Adipocyte (in vitro differentiated cells): Measurements from ENCODE around the gene MAST4.

Source experiments
- DNase-seq: peaks from one replicate; pipeline ENCODE4 v3.0.0-alpha.2; 2015; ENCODE audit warnings: low read depth
- H3K27me3 ChIP-seq: replicated peaks from 2 replicates; pipeline ENCODE4 v1.7.0; 2013; ENCODE audit warnings: mild to moderate bottlenecking, low read length, moderate library complexity; ENCODE audit not compliant: control insufficient read depth, insufficient read depth
- H3K36me3 ChIP-seq: 2 replicates; pipeline ENCODE4 v1.7.0; 2013; ENCODE audit warnings: low read length, mild to moderate bottlenecking, moderate library complexity; ENCODE audit not compliant: control insufficient read depth, insufficient read depth, severe bottlenecking
- H3K4me1 ChIP-seq: 2 replicates; pipeline ENCODE4 v1.7.0; 2013; ENCODE audit warnings: mild to moderate bottlenecking, low read length, moderate library complexity; ENCODE audit not compliant: control insufficient read depth, insufficient read depth
- H3K4me3 ChIP-seq: 2 replicates; pipeline ENCODE4 v1.7.0; 2013; ENCODE audit warnings: mild to moderate bottlenecking, low read length, moderate library complexity
- H3K9ac ChIP-seq: 2 replicates; pipeline ENCODE4 v1.7.0; 2013; ENCODE audit warnings: mild to moderate bottlenecking, low read length, moderate library complexity
- H3K9me3 ChIP-seq: 2 replicates; pipeline ENCODE4 v1.7.0; 2013; ENCODE audit warnings: mild to moderate bottlenecking, low read length, moderate library complexity; ENCODE audit not compliant: control insufficient read depth

MAST4 gene

DNA sequence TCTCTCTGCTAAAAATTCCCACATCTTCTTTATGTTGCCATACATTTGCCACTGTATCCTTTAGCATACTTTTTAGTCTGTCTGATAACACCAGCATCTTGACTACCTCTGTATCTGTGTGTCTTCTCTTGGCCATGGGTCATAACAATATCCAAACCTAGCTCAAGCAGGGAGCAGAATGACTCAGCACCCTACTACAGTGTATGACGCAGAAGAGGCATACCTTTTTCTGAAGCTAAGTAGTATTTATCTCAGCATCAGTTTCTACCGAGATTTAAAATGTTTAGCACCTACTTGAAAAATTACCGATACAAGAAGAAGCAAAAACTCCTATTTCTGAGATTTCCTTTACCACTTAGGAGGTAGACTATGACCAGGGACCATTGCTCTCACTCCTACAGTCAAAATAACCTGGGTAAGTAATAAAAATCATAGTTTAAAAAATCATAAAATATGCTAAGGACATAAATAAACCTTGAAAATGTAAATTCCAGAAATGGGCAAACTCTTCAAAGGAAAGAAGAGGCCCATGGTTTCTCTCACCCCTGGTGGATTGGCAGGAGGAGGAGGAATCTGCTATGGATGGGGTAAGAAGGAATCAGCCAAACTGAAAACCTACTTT lies 286.5 kb downstream of the MAST4 start:
- no peaks in the 10 kb centered on the region for H3K36me3 ChIP-seq
- H3K4me1 ChIP-seq, result peaks cover 11% of the 10 kb centered on the region
- H3K4me3 ChIP-seq, result no peak overlapping the region
- DNase-seq, result no peak
- H3K9me3 ChIP-seq, result no peaks in the 10 kb centered on the region
- no peak overlapping the region for H3K9ac ChIP-seq
- H3K27me3 ChIP-seq, result no peaks in the 10 kb centered on the region

DNA sequence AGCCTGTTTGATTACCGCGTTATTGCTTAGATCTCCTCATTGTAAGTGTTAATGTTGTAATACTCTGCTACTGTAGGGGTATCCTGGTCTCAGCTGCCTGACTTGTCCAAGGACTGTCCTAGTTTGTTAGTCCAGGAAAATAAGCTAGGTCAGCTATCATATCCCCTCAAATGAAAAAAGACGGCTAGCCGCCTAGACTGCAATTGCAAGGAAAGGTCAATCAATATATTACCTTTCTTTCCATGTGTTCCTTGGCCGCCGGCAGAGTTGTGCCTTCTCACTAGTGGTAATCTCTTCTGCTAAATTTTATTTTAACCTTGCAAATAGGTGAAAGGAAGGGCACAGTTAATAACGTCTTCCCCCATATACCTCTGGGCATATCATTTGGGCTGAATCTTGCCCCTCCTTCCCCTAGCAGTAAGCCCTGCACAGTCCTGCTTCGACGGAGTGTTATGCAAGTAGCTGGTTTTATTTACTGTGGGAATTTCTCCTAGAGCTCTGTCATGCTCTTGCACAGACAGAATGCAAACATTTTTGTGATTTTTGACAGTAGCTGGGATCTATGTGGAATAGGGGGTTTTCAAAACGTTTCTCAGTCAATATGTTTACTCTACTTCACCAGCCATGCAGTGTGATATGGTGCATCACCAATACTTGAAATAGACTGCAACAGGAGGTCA lies 288.5 kb downstream of the MAST4 start:
- Histone ChIP-seq H3K36me3 (no peaks in the 10 kb centered on the region), H3K27me3 (no peaks in the 10 kb centered on the region), H3K9ac (no peak overlapping the region), H3K4me3 (no peak overlapping the region), H3K4me1 (peaks cover 14% of the 10 kb centered on the region), H3K9me3 (no peaks in the 10 kb centered on the region)
- DNase-seq, result peak; percentile 13

DNA sequence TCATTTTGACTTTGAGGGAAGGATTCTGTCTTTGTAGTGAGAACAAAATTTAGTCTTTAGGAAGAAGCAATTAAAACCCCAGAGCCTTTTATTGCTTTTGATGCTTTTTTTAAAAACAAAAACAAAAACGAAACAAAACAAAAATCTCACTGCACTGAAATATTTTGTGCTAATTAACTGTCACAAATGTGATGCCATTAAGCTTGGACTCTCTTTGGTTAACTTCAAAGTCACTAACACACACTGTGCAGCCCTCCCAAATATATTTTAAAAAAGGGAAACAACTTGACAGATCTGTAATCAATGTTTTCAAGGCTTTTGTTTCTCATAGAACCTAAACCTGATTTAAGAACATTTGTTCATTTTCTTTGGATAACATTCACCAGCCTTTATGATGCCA lies 290.7 kb downstream of the MAST4 start:
- Histone ChIP-seq H3K9ac (no peak overlapping the region), H3K36me3 (no peaks in the 10 kb centered on the region), H3K27me3 (no peaks in the 10 kb centered on the region), H3K9me3 (no peaks in the 10 kb centered on the region), H3K4me1 (peaks cover 14% of the 10 kb centered on the region), H3K4me3 (no peak overlapping the region)
- DNase-seq, result no peak

DNA sequence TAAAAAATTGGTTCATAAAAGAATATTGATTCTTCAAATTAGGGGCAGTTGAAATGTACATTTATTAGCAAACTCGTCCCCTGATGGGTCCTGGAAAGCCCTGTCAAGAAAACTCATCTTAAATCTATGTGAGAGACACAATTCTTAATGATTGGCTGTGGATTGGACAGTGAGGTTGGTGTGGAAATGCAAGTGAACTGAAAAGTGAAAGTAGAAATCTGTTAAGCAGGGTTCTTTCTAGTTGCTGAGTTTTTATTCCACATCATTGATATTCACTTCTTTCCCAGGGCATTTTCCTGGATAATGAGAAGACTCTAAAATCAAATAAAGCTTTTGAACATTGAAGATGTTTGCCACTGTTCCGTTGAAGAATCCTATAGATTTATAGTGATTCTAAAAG lies 292.4 kb downstream of the MAST4 start:
- peaks cover 15% of the 10 kb centered on the region for H3K4me1 ChIP-seq
- no peaks in the 10 kb centered on the region for H3K36me3 ChIP-seq
- no peaks in the 10 kb centered on the region for H3K27me3 ChIP-seq
- no peak overlapping the region for H3K9ac ChIP-seq
- no peak overlapping the region for H3K4me3 ChIP-seq
- no peaks in the 10 kb centered on the region for H3K9me3 ChIP-seq
- no peak for DNase-seq

DNA sequence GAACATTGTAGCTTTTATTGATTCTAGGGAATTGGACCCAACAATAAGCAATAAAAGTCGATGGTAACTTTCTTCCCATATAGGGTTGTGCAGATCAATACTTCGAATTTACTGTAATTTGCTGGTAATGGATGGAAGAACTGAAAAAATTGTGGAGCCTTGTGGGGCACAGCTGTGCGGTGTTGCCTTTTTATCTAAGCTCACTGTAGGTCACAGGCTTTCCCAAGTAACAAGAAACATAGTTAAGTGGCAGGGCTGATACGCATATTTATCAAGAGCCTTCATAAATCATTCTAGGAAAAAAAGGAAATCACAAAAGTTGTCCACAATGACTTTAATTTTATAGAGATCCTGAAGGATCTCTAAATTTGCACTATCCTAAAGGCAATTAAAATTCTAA lies 292.9 kb downstream of the MAST4 start:
- Histone ChIP-seq H3K4me1 (peaks cover 15% of the 10 kb centered on the region), H3K9ac (no peak overlapping the region), H3K27me3 (no peaks in the 10 kb centered on the region), H3K9me3 (no peaks in the 10 kb centered on the region), H3K4me3 (no peak overlapping the region), H3K36me3 (no peaks in the 10 kb centered on the region)
- no peak for DNase-seq

DNA sequence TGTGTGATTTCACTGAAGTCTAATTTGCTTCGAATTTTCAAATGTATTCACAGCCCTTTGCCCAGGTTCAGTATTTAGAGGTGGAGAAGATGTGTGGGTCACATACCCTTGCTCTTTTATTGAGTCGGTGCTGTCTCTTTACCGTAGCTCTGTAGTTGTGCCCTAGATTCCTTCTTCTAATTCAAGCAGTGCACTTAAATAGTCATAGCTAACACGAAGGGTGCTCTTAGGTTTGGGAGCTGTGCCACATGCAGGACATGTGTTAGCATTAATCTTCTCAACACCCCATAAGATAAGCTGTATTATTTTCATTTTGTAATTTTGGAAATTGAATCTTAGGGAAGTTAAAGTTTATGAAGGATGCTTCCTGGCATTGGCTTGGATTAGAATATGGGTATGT lies 293.3 kb downstream of the MAST4 start:
- Histone ChIP-seq H3K36me3 (no peaks in the 10 kb centered on the region), H3K9me3 (no peaks in the 10 kb centered on the region), H3K9ac (no peak overlapping the region), H3K4me3 (no peak overlapping the region), H3K4me1 (peaks cover 20% of the 10 kb centered on the region), H3K27me3 (no peaks in the 10 kb centered on the region)
- DNase-seq, result no peak

DNA sequence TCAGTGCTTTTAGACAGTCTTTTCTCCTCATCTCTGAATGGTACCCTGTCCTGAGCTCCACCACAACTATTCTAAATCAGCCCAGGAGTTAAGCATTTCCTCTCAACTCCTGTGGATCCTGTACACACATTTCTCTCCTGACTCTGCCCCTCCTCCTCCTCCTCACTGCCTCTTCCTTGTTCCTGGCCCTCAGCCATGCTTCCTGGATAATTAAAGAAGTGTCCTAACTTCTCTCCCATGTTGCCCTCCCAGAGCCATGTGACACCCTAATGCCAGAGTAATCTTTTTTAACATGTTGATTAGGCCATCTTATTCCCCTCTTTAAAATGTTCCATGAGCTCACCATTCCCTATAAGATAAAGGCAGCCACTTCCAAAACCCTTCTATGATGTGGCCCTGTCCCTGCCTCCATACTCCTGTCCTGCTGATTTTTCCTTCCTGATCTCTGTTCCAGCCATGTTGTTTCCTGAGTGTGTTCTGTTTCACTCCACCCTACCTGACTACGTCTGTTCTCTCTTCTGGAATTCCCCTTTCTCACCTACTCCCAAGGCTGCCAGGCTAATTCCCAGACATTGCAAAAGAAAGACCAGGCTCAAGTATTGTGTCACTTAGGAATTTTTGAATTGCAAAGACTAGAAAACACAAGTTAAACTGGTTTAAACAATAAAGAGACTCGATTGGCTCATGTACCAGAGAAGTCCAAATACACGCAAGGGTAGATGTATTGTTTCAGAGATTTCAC lies 295.2 kb downstream of the MAST4 start:
- no peaks in the 10 kb centered on the region for H3K9me3 ChIP-seq
- no peak overlapping the region for H3K9ac ChIP-seq
- no peak overlapping the region for H3K4me3 ChIP-seq
- no peak for DNase-seq
- H3K36me3 ChIP-seq, result no peaks in the 10 kb centered on the region
- peaks cover 23% of the 10 kb centered on the region for H3K4me1 ChIP-seq
- no peaks in the 10 kb centered on the region for H3K27me3 ChIP-seq

DNA sequence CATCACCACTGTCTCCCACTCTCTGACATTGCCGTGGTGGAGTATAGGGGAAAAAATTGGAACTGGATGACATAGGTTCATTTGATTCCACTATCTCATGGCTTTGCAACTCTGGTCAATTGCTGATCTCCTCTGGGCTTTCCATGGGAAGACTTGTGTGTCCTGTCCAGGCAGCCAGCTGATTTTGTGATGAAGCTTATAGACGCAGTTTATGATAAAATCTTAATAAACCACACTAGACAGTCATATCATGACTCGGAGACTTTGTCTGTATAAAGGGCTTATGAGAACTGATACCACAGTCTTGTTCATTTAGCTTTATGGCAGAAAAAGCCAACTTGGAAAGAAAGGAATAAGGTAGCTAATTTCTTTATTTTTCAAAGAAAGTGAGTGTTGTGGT lies 296.5 kb downstream of the MAST4 start:
- no peak for DNase-seq
- no peaks in the 10 kb centered on the region for H3K27me3 ChIP-seq
- peaks cover 23% of the 10 kb centered on the region for H3K4me1 ChIP-seq
- H3K4me3 ChIP-seq, result no peak overlapping the region
- H3K9me3 ChIP-seq, result no peaks in the 10 kb centered on the region
- no peak overlapping the region for H3K9ac ChIP-seq
- no peaks in the 10 kb centered on the region for H3K36me3 ChIP-seq

DNA sequence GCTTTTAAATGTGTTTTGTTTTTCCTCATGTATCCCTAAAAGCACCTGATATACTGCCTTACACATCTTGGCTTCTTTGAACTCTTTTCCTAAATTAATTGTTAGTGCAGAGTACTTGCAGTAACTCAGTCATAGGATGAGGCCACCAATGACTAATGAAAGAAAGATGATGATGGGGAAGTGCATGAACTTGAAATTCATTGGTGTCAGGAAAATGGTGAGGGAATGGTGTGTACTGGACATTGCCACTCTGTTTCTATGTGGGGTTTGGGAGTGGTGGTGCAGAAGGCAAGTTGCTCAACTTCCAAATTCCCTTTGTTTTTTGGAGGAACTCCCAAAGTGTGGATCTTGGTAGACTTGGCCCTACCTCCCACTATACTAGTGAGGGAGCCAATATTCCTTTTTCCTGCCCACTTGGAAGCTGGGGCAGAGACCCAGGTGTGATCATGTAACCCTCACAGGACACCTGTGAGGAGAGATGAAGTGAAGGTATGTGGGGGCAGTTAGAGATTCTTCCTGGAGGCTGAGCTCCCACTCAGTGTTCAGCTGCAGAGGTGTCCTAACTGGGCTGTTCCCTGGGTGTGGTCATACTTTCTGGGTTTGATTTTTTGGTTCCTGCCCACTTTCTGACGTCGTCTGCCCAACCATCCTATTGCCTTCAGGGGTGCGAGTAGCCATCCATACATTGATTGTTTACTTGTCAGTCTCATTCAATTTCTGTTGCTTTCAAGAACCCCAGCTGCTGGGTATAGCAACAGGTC lies 298.5 kb downstream of the MAST4 start:
- H3K4me1 ChIP-seq, result peaks cover 20% of the 10 kb centered on the region
- no peaks in the 10 kb centered on the region for H3K36me3 ChIP-seq
- H3K27me3 ChIP-seq, result no peaks in the 10 kb centered on the region
- DNase-seq, result no peak
- no peaks in the 10 kb centered on the region for H3K9me3 ChIP-seq
- H3K4me3 ChIP-seq, result no peak overlapping the region
- H3K9ac ChIP-seq, result no peak overlapping the region

DNA sequence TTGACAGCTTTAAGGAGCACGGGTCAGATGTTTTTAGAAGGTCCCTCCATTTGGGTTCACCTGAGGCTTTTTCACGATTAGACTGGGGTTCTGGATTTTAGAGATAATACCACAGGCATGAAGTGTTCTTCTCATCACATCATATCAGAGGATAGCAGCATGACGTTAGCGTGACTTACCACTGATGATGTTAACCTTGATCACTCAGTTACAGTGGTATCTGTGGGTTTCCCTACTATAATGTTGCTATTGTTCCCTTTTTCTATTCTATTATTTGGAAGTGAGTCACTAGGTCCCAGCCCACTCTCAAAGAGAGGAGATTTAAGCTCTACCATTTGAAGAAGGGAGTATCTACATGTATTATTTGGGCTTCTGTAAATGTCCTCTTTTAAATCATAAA lies 300.0 kb downstream of the MAST4 start:
- H3K36me3 ChIP-seq, result no peaks in the 10 kb centered on the region
- H3K27me3 ChIP-seq, result no peaks in the 10 kb centered on the region
- no peak for DNase-seq
- H3K4me3 ChIP-seq, result no peak overlapping the region
- H3K9ac ChIP-seq, result no peak overlapping the region
- H3K9me3 ChIP-seq, result no peaks in the 10 kb centered on the region
- H3K4me1 ChIP-seq, result peaks cover 18% of the 10 kb centered on the region

DNA sequence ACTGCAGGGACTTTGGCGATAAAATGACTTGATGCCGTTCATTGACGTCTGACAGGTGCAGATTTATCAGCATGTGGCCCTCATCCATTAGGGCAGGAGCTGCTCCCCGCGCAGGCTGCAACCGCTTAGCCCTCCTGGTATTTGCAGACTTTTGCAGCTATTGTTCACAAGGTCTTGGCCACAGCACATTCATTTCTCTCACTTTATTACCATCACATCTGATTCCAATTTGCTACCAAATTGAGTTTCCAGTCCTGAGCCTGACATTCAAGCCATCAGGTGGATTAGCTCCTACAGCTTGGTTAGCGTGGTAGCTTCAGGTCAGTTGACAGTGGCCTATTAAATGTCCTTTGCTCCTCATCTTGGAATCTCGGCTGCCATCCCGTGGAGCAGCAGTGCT lies 301.2 kb downstream of the MAST4 start:
- H3K27me3 ChIP-seq, result no peaks in the 10 kb centered on the region
- H3K4me3 ChIP-seq, result no peak overlapping the region
- no peak for DNase-seq
- no peak overlapping the region for H3K9ac ChIP-seq
- peaks cover 7% of the 10 kb centered on the region for H3K4me1 ChIP-seq
- no peaks in the 10 kb centered on the region for H3K36me3 ChIP-seq
- H3K9me3 ChIP-seq, result no peaks in the 10 kb centered on the region
